Astrocyte (in vitro differentiated cells and primary cell): ENCODE data around the gene PSMB11.

Experiments used
- EZH2 ChIP-seq: IDR thresholded peaks from 2 replicates; pipeline ENCODE4 v1.6.1; 2012; ENCODE audit warnings: mild to moderate bottlenecking, low read length, inconsistent platforms; ENCODE audit not compliant: insufficient read depth
- TF ChIP-seq, protein P1 (sequence below): IDR thresholded peaks from 2 replicates; pipeline ENCODE4 v1.5.1; 2011; ENCODE audit warnings: low read depth, mild to moderate bottlenecking, inconsistent platforms, low read length, moderate library complexity; ENCODE audit not compliant: insufficient read depth

DNA sequence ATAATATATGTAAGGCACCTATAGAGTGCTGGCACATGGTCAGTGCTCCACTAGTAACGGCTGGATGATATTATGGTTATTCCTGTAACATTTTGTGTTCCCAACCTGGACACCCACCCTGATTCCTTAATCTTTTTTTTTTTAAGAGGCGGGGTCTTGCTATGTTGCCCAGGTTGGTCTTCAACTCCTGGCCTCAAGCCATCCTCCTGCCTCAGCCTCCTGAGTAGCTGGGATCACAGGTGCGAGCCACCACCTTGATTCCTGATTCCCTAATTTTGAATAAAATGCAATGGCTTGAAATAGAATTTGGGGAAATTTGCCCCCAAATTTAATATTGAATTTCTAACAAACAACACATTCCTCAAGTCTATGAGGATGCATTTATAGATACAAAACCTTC lies 39.4 kb upstream of the PSMB11 start:
- TF ChIP-seq, protein P1, sequence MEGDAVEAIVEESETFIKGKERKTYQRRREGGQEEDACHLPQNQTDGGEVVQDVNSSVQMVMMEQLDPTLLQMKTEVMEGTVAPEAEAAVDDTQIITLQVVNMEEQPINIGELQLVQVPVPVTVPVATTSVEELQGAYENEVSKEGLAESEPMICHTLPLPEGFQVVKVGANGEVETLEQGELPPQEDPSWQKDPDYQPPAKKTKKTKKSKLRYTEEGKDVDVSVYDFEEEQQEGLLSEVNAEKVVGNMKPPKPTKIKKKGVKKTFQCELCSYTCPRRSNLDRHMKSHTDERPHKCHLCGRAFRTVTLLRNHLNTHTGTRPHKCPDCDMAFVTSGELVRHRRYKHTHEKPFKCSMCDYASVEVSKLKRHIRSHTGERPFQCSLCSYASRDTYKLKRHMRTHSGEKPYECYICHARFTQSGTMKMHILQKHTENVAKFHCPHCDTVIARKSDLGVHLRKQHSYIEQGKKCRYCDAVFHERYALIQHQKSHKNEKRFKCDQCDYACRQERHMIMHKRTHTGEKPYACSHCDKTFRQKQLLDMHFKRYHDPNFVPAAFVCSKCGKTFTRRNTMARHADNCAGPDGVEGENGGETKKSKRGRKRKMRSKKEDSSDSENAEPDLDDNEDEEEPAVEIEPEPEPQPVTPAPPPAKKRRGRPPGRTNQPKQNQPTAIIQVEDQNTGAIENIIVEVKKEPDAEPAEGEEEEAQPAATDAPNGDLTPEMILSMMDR: no peak
- TF ChIP-seq EZH2: no peak
